ENCODE measurements around the gene AGO4. TPM values are rescaled to one million over a fixed set of nuclear protein-coding genes. Genes with fewer than 3 reads are reported as not detected.

AGO4 gene
- total and polyA plus RNA-seq, 2 of the 8 experiments (the other 6 are each of a cell fraction or from before 2014, with no cell fraction given): 5.5 to 7.7 TPM

DNA sequence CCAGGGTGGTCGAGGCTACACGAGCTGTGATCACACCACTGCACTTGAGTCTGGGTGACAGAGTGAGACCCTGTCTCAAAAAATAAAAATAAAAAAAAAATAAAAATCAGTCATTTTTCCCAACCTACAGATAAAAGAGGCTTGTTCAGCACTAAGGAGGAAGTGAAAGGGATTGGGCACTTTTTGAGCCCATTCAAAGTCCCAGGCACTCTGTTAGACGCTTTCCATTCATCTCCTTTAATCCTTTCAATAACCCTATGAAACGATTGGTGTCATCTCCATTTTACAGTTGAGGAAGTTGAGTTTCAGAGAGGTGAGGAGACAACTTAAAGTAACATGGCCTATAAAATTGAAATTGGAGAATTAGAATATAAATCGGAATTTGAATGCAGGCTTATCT lies 10.4 kb upstream of the AGO4 start:
- Histone ChIP-seq H3K4me2 (ENCODE audit: insufficient read depth in 1 of 2, low read depth in 2 of 2, low read length in 2 of 2) (no peak overlapping the region), H3K79me2 (ENCODE audit: control insufficient read depth in 1 of 2, insufficient read depth in 2 of 2, low read length in 2 of 2) (no peaks in the 10 kb centered on the region), H3K56ac (replicated peaks; ENCODE audit: insufficient read length, low read depth, low read length) (no peak overlapping the region), H3K27me3 (replicated peaks in 1 of 4; ENCODE audit: control insufficient read depth in 3 of 4, extremely low read depth in 1 of 4, insufficient read depth in 3 of 4, low read length in 3 of 4) (no peaks in the 10 kb centered on the region), H3K79me1 (ENCODE audit: low read depth, low read length) (no peaks in the 10 kb centered on the region), H2BK15ac (ENCODE audit: low read length) (no peak overlapping the region), H2BK5ac (ENCODE audit: low read depth, low read length) (no peak overlapping the region), H3K23ac (ENCODE audit: insufficient read length) (no peak overlapping the region), H3K36me3 (ENCODE audit: control insufficient read depth in 2 of 4, insufficient read depth in 4 of 4, low read length in 3 of 4) (no peaks in the 10 kb centered on the region), H3K4me3 (ENCODE audit: extremely low read depth in 1 of 4, insufficient read depth in 2 of 4, low read depth in 3 of 4, low read length in 4 of 4) (no peak overlapping the region), H2BK120ac (replicated peaks; ENCODE audit: low read depth, low read length) (no peak overlapping the region), H2AK5ac (ENCODE audit: low read depth, low read length) (no peak overlapping the region), H2BK20ac (ENCODE audit: low read length) (no peak overlapping the region), H3K9me3 (ENCODE audit: insufficient read depth in 2 of 2, low read depth in 1 of 2, low read length in 1 of 2) (no peaks in the 10 kb centered on the region), H4K5ac (ENCODE audit: insufficient read length, low read depth, low read length) (no peak overlapping the region), H2BK12ac (ENCODE audit: low read depth, low read length) (no peak overlapping the region), H3K4ac (replicated peaks; ENCODE audit: insufficient read length, low read depth, low read length) (no peak overlapping the region), H2AFZ (ENCODE audit: low read length) (no peak overlapping the region), H3K18ac (ENCODE audit: extremely low read depth, low read length) (no peak overlapping the region), H3K9ac (replicated peaks in 1 of 4; ENCODE audit: extremely low read depth in 1 of 4, low read depth in 3 of 4, low read length in 3 of 4) (no peak overlapping the region), H4K91ac (replicated peaks; ENCODE audit: insufficient read length, low read length) (no peak overlapping the region), H3K14ac (ENCODE audit: insufficient read length) (no peak overlapping the region), H3K4me1 (replicated peaks in 1 of 4; ENCODE audit: control insufficient read depth in 3 of 4, insufficient read depth in 4 of 4, low read length in 3 of 4) (no peaks in the 10 kb centered on the region), H4K8ac (ENCODE audit: extremely low read depth, insufficient read depth, low read length) (no peak overlapping the region), H3K23me2 (ENCODE audit: low read depth, low read length) (no peaks in the 10 kb centered on the region), H4K20me1 (replicated peaks in 1 of 2; ENCODE audit: control insufficient read depth in 1 of 2, insufficient read depth in 2 of 2, low read length in 2 of 2) (no peaks in the 10 kb centered on the region), H3K27ac (ENCODE audit: low read depth, low read length) (no peak overlapping the region)
- FAIRE-seq: no peak
- ChIA-PET POLR2A (ENCODE audit: partially characterized antibody) (no interaction called here), CTCF (ENCODE audit: partially characterized antibody) (no interaction called here)
- TF ChIP-seq TAF1 (IDR thresholded peaks at IDR 0.05; ENCODE audit: low read depth, low read length) (no peak), JUN (IDR thresholded peaks at IDR 0.05; ENCODE audit: low read depth, low read length) (no peak), HDAC2 (IDR thresholded peaks at IDR 0.05; ENCODE audit: borderline replicate concordance in 1 of 2, low read depth in 2 of 2, low read length in 2 of 2) (no peak), JUND (IDR thresholded peaks at IDR 0.05; ENCODE audit: low read length) (no peak), NRF1 (IDR thresholded peaks at IDR 0.05; ENCODE audit: low read depth, low read length) (no peak), SP4 (IDR thresholded peaks at IDR 0.05; ENCODE audit: low read length) (no peak)
- TF ChIP-seq, protein P1, sequence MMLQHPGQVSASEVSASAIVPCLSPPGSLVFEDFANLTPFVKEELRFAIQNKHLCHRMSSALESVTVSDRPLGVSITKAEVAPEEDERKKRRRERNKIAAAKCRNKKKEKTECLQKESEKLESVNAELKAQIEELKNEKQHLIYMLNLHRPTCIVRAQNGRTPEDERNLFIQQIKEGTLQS (IDR thresholded peaks at IDR 0.05; ENCODE audit: insufficient read depth, low read depth, low read length): no peak
- DNase-seq (ENCODE audit: low read depth in 1 of 2, low spot score in 2 of 2): no peak
- 93% methylated on average over 5 of the region's 5 CpGs; no CpG with 5 or more reads in 1 of the 2 experiments for WGBS, 2 experiments (ENCODE audit: extremely low coverage in 1 of 2, insufficient coverage in 1 of 2, insufficient read length in 1 of 2, insufficient replicate concordance in 2 of 2, low coverage in 1 of 2, low lambda C conversion rate in 2 of 2, missing lambda C conversion rate in 1 of 2)

All from H1 (cell line).